HG03521 (cell line): ENCODE results near the gene ZSCAN1.
A peak's percentile ranks its signal among the peaks of the same experiment; 100 is the strongest.
"Not testable (repeated sequence)": the region's sequence is repeated elsewhere in the genome, so short reads cannot be mapped to it uniquely, and the experiment has no call there.

ENCODE experiments used
- ATAC-seq: cut with Tn5 transposase; IDR thresholded peaks from one replicate; pipeline ENCODE4 v1.9.1; 2021; ENCODE audit warnings: mild to moderate bottlenecking, moderate library complexity; ENCODE audit not compliant: unreplicated experiment

Gene ZSCAN1

GRCh38 chr19:58033741-58034476 is at the start of gene ZSCAN1:
Gene ZSCAN1 (plus strand): TSS chr19:58034025. CDS start chr19:58037837, 3,812 bp downstream.
- ATAC-seq = no peak

- ATAC-seq = no peak
Measured at GRCh38 chr19:57992841-57993240, 41.0 kb upstream of the ZSCAN1 start.

GRCh38 chr19:58000677-58001076 is 33.1 kb upstream of the ZSCAN1 start:
- no peak for ATAC-seq

GRCh38 chr19:58001895-58002369 is 31.9 kb upstream of the ZSCAN1 start:
- no peak for ATAC-seq

GRCh38 chr19:58002384-58003173 is 31.2 kb upstream of the ZSCAN1 start, which contains the start of gene ZNF606:
Gene ZNF606 (minus strand): TSS chr19:58002820. CDS start chr19:58001319, 1,501 bp downstream.
- peak; percentile 86 for ATAC-seq

GRCh38 chr19:58003174-58003828 is 30.5 kb upstream of the ZSCAN1 start:
- no peak for ATAC-seq

GRCh38 chr19:58007285-58007684 is 26.5 kb upstream of the ZSCAN1 start:
- no peak for ATAC-seq

GRCh38 chr19:58008877-58009276 is 24.9 kb upstream of the ZSCAN1 start:
- ATAC-seq = not testable (repeated sequence)

- no peak for ATAC-seq
Measured at GRCh38 chr19:58009301-58009665, 24.5 kb upstream of the ZSCAN1 start.

GRCh38 chr19:58009666-58010301 is 24.0 kb upstream of the ZSCAN1 start:
- peak; percentile 48 for ATAC-seq

GRCh38 chr19:58010507-58010906 is 23.3 kb upstream of the ZSCAN1 start:
- ATAC-seq = no peak

GRCh38 chr19:58014141-58014540 is 19.7 kb upstream of the ZSCAN1 start:
- no peak for ATAC-seq

- no peak for ATAC-seq
Measured at GRCh38 chr19:58020129-58020528, 13.7 kb upstream of the ZSCAN1 start.

- no peak for ATAC-seq
Measured at GRCh38 chr19:58021541-58022282, 12.1 kb upstream of the ZSCAN1 start.

- no peak for ATAC-seq
Measured at GRCh38 chr19:58022283-58022660, 11.6 kb upstream of the ZSCAN1 start.

- no peak for ATAC-seq
Measured at GRCh38 chr19:58024661-58025060, 9.2 kb upstream of the ZSCAN1 start.

- no peak for ATAC-seq
Measured at GRCh38 chr19:58034477-58034793, 610 bp downstream of the ZSCAN1 start.

- no peak for ATAC-seq
Measured at GRCh38 chr19:58035863-58036262, 2.0 kb downstream of the ZSCAN1 start.

- ATAC-seq = no peak
Measured at GRCh38 chr19:58037927-58038687, 4.3 kb downstream of the ZSCAN1 start.
